Measurements from ENCODE around the gene EREG.

- TF ChIP-seq, protein P1, sequence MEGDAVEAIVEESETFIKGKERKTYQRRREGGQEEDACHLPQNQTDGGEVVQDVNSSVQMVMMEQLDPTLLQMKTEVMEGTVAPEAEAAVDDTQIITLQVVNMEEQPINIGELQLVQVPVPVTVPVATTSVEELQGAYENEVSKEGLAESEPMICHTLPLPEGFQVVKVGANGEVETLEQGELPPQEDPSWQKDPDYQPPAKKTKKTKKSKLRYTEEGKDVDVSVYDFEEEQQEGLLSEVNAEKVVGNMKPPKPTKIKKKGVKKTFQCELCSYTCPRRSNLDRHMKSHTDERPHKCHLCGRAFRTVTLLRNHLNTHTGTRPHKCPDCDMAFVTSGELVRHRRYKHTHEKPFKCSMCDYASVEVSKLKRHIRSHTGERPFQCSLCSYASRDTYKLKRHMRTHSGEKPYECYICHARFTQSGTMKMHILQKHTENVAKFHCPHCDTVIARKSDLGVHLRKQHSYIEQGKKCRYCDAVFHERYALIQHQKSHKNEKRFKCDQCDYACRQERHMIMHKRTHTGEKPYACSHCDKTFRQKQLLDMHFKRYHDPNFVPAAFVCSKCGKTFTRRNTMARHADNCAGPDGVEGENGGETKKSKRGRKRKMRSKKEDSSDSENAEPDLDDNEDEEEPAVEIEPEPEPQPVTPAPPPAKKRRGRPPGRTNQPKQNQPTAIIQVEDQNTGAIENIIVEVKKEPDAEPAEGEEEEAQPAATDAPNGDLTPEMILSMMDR (conservative IDR thresholded peaks at IDR 0.05; ENCODE audit: low read length): no peak
- TF ChIP-seq EZH2phosphoT487 (IDR thresholded peaks at IDR 0.05; ENCODE audit: borderline replicate concordance, low read depth, low read length): no peak
Measured at GRCh38 chr4:74391346-74391745, 26.4 kb downstream of the EREG start.
